ENCODE data around the gene SIGLEC12. TPM values are rescaled to one million over a fixed set of nuclear protein-coding genes. Genes with fewer than 3 reads are reported as not detected.
A peak's percentile ranks its signal among the peaks of the same experiment; 100 is the strongest.

Gene SIGLEC12
- total RNA-seq, 2 donors from 2014 or later, result 0.70 TPM; not detected in 1

DNA sequence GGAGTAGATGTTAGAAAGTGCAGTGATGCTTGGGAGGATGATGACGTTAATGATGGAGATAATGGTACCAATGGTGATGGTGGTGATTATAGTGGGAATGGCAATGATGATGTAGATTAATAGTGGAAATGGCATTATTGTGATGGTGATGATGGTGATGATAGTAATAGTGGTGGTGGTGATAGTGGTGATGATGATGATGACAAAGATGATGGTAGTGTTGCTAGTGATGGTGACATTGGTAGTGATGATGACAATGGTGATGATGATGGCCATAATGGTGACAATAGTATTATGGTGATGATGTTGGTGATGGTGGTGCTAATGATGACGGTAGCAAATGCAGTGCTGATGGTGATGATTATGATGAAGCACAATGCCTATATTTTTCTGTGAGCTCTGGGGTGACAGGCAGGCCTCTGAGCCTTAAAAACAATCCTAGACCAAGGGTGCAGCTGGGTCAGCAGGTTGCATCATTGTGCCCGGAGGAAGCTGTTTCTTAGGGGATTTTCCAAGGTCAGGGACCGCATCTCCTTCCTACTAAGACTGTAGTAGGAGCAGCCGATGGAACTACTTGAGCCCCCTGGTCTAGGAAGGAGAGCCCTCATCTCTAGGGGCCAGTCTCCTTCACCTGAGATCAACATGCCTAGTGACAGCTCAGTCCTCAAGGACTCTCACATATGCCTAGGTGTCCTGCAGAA, 15.5 kb downstream of the SIGLEC12 start:
- Mint-ChIP-seq H3K36me3 (no peaks in the 10 kb centered on the region), H3K9me3 (peaks cover 4% of the 10 kb centered on the region), H3K4me1 (ENCODE audit: low read depth in 2 of 2) (no peaks in the 10 kb centered on the region), H3K4me3 (no peak overlapping the region), H3K27ac (no peak overlapping the region), H3K27me3 (peaks cover 22 to 39% of the 10 kb centered on the region in 2 donors)
- ATAC-seq (no peak), DNase-seq (ENCODE audit: low spot score) (no peak)

DNA sequence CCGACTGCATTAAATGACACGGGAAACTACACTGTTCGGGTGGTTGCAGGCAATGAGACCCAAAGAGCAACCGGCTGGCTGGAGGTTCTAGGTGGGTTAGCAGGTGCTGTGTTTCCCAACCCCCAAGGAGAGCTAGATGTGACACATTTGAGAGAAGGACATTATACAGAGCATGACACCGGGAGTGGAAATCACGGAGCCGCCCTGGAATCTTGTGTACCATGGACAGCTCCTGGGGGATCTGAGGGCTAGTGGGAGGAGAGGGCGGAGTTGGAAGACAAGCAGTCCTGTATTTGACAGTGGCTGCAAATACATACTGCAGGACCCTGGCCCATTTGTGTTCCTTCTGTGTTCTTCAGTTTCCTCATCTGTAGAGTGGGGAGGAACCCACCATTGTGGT, 21.0 kb downstream of the SIGLEC12 start:
- peaks cover 0 to 4% of the 10 kb centered on the region in 2 donors for H3K4me1 Mint-ChIP-seq (ENCODE audit: low read depth in 2 of 2)
- DNase-seq (ENCODE audit: low spot score) (peak; percentile 35), ATAC-seq (no peak)
- no peaks in the 10 kb centered on the region for H3K9me3 Mint-ChIP-seq
- no peak overlapping the region for H3K27ac Mint-ChIP-seq
- peaks cover 41 to 50% of the 10 kb centered on the region in 2 donors for H3K27me3 Mint-ChIP-seq
- H3K4me3 Mint-ChIP-seq, result no peak overlapping the region
- H3K36me3 Mint-ChIP-seq, result no peaks in the 10 kb centered on the region

DNA sequence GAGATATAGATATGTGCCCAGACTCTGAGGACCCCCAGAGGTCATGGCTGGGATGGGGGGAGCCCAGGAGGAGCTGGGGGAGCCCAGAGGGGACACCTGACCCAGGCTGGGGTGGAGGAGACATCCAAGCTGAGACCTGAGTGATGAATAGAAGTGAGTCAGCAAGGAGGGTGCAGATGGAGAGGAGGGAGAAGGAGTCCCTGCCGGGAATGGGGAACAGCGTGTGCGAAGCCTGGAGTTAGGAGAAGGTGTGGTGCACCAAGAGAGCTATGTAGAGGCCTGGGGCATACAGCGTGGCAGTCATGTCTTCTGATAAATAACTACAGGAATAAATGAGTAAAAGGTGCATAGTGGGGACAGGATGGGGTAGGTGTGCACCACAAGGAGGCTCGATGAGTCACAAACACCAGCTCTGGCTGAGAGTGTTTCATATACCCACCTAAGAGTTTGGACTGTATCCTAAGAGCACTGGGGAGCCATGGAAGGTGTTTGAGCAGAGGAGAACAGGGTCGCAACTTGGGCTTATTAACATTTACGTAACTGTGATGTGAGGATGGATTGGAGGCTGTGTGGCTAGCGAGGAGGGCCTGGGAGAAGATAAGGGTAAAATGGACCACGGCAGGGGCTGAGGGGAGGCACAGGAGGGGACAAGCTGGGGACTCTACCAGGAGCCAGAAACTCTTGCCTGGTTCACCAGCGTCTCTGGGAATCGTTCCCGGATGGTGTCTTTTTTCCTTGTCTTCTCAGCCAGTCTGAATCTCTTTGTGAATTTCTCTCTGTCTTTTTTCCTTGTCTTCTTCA, 21.9 kb downstream of the SIGLEC12 start:
- H3K9me3 Mint-ChIP-seq, result no peaks in the 10 kb centered on the region
- peaks cover 0 to 4% of the 10 kb centered on the region in 2 donors for H3K4me1 Mint-ChIP-seq (ENCODE audit: low read depth in 2 of 2)
- H3K27ac Mint-ChIP-seq, result no peak overlapping the region
- H3K4me3 Mint-ChIP-seq, result no peak overlapping the region
- peaks cover 36 to 47% of the 10 kb centered on the region in 2 donors for H3K27me3 Mint-ChIP-seq
- DNase-seq (ENCODE audit: low spot score) (peak; percentile 50), ATAC-seq (no peak)
- H3K36me3 Mint-ChIP-seq, result no peaks in the 10 kb centered on the region

DNA sequence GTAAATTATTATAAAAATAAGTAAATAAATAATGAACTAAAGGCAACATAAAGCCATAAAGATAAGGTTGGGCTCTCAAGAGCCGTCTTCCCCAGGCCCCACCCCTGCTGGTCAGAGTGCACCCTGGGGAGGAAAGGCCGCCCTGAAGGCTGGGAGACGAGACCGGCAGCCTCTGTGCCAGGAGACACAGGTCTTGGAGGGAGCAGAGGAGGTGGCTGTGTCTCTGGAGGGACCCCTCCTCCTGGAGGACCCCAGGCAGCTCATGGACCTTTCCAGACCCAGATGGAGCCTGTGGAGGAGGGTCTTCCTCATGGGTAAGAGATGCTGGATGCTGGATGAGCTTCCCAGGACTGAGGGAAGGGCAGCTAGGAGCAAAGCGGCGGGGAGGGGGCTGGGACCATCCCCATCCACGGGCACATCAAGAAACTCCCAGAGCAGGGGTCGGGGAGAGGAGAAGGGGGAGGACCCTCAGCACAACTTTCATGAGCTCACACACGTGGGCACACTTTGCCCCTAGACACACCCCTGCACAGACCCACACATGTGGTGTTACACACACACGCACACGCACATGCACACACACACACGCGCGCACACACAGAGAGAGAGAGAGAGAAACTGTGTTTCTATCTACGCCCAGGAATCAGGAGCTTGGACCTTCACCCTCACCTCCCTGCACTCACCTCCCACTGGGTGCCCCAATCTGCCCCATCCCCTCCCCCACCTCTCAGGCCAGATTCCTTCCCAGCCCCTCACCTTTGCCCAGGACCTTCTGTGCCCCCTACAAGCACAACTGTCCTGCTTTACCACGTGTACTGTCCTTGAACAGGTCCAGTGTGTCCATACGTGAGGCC, 23.0 kb downstream of the SIGLEC12 start, which contains the start of gene CEACAM18:
TSS of gene CEACAM18 (plus strand) at position 159 of the 854 bp plus-strand sequence.
- no peak for ATAC-seq

DNA sequence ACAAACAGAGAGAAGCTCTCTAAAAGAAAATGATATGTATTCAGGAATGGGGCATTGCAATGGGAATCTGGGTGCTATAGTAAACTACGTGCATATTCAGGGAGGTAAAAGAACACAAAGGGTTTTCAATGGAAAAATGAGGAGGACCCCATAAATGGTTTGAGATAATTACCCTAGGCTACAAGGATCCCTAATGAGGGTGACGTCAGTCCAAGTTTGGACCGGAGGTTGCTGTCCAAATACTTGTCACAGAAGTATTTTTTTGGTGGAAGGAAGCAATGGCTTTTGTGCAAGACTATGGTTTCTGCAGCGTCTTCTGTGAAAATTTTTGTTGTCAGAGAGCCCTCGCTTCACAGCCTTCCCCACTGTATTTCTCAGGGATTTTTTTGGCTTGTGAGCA, 24.3 kb downstream of the SIGLEC12 start:
- Mint-ChIP-seq H3K4me1 (ENCODE audit: low read depth in 2 of 2) (peaks cover 4 to 7% of the 10 kb centered on the region in 2 donors), H3K4me3 (no peak overlapping the region), H3K36me3 (no peaks in the 10 kb centered on the region), H3K27me3 (peaks cover 42 to 49% of the 10 kb centered on the region in 2 donors), H3K9me3 (no peaks in the 10 kb centered on the region), H3K27ac (no peak overlapping the region)
- ATAC-seq, result no peak
- DNase-seq (ENCODE audit: low spot score), result peak; percentile 6

More for the DNA sequence above, 23.0 kb downstream of the SIGLEC12 start, which contains the start of gene CEACAM18:
- Mint-ChIP-seq H3K9me3 (no peaks in the 10 kb centered on the region), H3K4me1 (ENCODE audit: low read depth in 2 of 2) (peaks cover 0 to 4% of the 10 kb centered on the region in 2 donors), H3K27ac (no peak within 1 kb of the TSS), H3K4me3 (no peak within 1 kb of the TSS), H3K36me3 (no peaks in the 10 kb centered on the region), H3K27me3 (peaks cover 40 to 48% of the 10 kb centered on the region in 2 donors)
- peak; percentile 38 for DNase-seq (ENCODE audit: low spot score)

DNA sequence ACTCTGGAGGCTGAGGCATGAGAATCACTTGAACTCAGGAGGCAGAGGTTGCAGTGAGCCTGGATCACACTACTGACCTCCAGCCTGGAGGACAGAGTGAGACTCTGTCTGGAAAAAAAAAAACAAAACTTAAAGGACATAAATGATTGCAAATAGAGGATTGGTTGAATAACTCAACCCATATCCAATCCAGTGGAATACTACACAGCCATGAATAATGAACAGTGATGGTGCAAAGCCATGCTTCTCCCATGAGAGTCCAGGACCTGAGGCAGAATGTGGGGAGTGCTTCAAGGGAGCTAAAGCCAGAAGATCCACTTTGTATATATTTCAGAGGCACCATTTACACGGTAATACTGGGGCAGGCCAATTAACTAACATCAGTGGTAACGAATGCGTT, 25.4 kb downstream of the SIGLEC12 start:
- Mint-ChIP-seq H3K27ac (no peak overlapping the region), H3K4me3 (no peak overlapping the region), H3K27me3 (peaks cover 39 to 45% of the 10 kb centered on the region in 2 donors), H3K4me1 (ENCODE audit: low read depth in 2 of 2) (peaks cover 4 to 8% of the 10 kb centered on the region in 2 donors), H3K36me3 (no peaks in the 10 kb centered on the region), H3K9me3 (no peaks in the 10 kb centered on the region)
- DNase-seq (ENCODE audit: low spot score), result no peak
- no peak for ATAC-seq

DNA sequence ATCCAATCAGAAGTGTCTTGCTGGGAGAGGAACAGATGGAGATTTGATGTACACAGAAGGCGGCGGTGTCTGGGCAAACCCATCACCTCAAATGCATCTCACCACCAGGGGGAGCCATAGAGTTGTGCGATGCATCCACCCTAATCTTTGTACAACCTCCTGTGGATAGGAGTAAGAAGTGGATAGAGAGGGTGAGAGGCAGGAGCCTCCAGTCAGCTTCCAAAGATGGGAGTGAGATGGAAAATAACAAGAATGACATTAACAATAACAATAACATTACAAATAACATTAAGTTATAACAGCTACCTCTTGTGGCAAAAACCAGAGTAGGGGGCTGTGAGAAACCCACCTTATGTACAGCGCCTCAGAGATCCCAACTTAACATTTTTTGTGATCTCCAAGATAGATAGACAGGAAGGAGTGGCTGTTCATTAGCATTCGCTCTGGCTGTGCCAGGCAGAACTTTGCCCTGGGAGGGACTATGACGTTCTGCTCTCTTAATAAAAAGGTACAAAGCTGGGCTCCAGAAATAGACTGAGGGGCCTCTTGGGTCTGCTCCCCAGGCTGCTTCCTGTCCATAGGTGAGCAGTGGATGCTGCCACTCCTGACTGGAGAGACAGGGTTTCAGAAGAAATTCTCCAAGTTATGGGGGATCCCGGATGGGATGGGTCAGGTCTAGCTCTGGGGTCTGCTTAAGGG, 28.4 kb downstream of the SIGLEC12 start:
- Mint-ChIP-seq H3K36me3 (no peaks in the 10 kb centered on the region), H3K4me3 (no peak overlapping the region), H3K27me3 (peaks cover 31 to 32% of the 10 kb centered on the region in 2 donors), H3K9me3 (no peaks in the 10 kb centered on the region), H3K27ac (no peak overlapping the region), H3K4me1 (ENCODE audit: low read depth in 2 of 2) (peaks cover 0 to 8% of the 10 kb centered on the region in 2 donors)
- DNase-seq (ENCODE audit: low spot score) (peak; percentile 85), ATAC-seq (peak; percentile 70 to 73)

DNA sequence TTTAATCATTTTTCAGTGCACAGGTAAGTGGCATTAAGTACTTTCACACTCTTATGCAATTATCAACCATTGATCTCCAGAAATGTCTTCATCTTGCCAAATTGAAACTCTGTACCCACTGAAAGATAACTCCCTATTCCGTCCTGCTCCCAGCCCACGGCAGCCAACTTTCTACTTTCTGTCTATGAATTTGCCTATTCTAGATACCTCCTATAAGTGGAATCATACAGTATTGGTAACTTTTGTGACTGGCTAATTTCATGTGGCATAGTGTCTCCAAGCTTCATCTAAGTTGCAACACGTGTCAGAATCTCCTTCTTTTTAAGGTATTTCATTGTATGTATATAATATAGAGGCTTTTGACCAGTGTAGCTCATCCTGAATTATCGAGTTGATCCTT, 29.0 kb downstream of the SIGLEC12 start:
- H3K4me3 Mint-ChIP-seq, result no peak overlapping the region
- no peaks in the 10 kb centered on the region for H3K9me3 Mint-ChIP-seq
- H3K4me1 Mint-ChIP-seq (ENCODE audit: low read depth in 2 of 2), result peaks cover 0 to 8% of the 10 kb centered on the region in 2 donors
- peaks cover 28 to 33% of the 10 kb centered on the region in 2 donors for H3K27me3 Mint-ChIP-seq
- H3K36me3 Mint-ChIP-seq, result no peaks in the 10 kb centered on the region
- H3K27ac Mint-ChIP-seq, result no peak overlapping the region
- ATAC-seq, result no peak
- no peak for DNase-seq (ENCODE audit: low spot score)

DNA sequence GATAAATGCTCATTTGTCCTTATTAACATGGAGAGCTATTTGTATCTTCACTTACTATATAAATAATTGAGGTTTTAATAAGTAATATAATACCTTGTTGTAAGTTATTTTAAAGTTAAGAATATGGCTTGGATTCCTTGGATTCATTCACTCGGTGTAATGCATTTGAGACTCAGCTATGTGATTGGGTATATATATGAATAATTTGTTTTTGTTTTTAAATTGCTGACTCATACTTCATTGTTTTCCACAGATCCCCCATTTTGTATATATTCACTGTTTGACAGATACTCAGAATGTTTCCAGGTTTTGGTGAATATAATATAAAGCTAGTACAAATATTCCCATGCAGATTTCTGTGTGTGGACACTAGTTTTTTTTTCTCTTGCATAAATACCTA, 30.1 kb downstream of the SIGLEC12 start:
- DNase-seq (ENCODE audit: low spot score) (no peak), ATAC-seq (no peak)
- H3K27ac Mint-ChIP-seq, result no peak overlapping the region

DNA sequence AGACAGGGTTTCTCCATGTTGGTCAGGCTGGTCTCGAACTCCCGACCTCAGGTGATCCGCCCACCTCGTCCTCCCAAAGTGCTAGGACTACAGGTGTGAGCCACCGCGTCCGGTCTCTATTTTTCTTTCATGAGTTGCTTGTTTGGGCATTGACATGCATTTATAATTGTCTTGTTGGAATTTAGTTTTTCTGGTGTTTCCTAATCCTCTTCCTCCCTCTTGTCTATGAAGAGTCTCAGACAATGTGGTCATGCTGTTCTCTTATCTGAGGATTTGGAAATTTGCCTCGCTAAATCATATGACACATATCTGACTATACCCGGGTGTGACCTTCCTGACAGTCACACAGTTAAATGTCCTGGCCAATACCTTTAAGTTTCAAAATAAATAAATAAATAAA, 30.6 kb downstream of the SIGLEC12 start:
- H3K4me3 Mint-ChIP-seq, result no peak overlapping the region
- peaks cover 30 to 43% of the 10 kb centered on the region in 2 donors for H3K27me3 Mint-ChIP-seq
- ATAC-seq, result no peak

More for the DNA sequence above, 30.1 kb downstream of the SIGLEC12 start:
- H3K9me3 Mint-ChIP-seq, result no peaks in the 10 kb centered on the region
- peaks cover 24 to 37% of the 10 kb centered on the region in 2 donors for H3K27me3 Mint-ChIP-seq
- H3K4me3 Mint-ChIP-seq, result no peak overlapping the region
- H3K36me3 Mint-ChIP-seq, result no peaks in the 10 kb centered on the region
- peaks cover 0 to 8% of the 10 kb centered on the region in 2 donors for H3K4me1 Mint-ChIP-seq (ENCODE audit: low read depth in 2 of 2)

DNA sequence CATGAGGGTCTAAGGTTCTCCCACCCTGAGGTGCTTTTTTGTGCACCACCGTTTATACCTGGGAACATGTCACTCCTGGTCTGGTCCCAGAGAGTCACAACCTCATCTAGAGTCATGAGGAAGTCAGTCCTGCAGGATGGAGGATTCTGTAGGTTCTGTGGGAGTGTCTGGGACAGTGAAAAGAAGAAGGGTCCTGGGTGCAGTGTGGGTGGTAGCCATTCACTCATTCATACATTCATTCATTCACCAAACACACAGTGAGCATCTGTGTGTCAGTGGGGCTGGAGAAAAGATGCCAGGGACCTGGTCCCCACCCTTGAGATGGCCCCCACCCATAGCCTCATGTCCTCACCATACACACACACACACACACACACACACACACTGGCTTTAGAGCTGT, 32.0 kb downstream of the SIGLEC12 start:
- Mint-ChIP-seq H3K4me1 (ENCODE audit: low read depth in 2 of 2) (peaks cover 0 to 11% of the 10 kb centered on the region in 2 donors), H3K4me3 (no peak overlapping the region), H3K27me3 (peaks cover 39 to 47% of the 10 kb centered on the region in 2 donors), H3K9me3 (no peaks in the 10 kb centered on the region), H3K27ac (no peak overlapping the region), H3K36me3 (no peaks in the 10 kb centered on the region)
- DNase-seq (ENCODE audit: low spot score) (peak; percentile 29), ATAC-seq (peak in 1 of 2 donors; percentile 24)

More for the DNA sequence above, 30.6 kb downstream of the SIGLEC12 start:
- no peak for DNase-seq (ENCODE audit: low spot score)
- Mint-ChIP-seq H3K4me1 (ENCODE audit: low read depth in 2 of 2) (peaks cover 0 to 8% of the 10 kb centered on the region in 2 donors), H3K36me3 (no peaks in the 10 kb centered on the region), H3K27ac (no peak overlapping the region), H3K9me3 (no peaks in the 10 kb centered on the region)

DNA sequence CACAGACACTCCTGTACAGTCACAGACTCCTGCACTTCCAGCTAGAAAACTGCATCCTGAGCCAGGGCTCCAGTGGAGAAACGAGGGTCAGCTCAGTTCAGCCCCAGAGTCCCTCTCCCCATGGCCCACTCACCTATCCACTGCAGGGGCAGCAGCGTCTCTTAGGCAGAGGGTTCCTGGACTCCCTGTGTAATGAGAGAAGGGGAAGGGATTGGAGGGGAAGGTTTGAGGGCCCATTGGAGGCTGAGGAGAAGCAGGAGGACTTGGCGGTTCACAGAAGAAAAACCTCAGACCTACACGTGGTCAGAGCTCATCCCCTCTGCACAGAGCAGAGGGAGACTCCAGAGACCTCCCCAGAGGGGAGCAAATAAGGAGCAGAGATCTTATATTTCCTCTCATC, 32.4 kb downstream of the SIGLEC12 start:
- H3K4me3 Mint-ChIP-seq, result no peak overlapping the region

DNA sequence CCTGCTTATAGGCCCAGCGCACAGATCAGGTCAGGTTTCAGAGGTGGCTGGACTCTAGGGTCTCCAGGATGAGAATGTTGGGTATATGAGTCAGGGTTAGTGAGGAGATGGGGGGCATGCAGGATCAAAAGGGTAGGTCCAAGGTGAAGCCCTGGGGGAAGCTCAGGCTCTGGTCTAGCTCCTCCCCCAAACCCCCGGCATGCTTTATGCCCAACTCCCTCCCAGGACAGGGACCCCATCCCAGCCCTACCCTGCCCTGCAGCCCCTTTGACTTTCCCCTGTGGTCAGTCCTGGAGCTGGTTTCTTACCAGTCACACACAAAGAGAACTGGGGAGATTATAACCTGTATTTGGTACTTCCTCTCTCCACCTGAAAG, 33.1 kb downstream of the SIGLEC12 start:
- Mint-ChIP-seq H3K36me3 (no peaks in the 10 kb centered on the region), H3K9me3 (no peaks in the 10 kb centered on the region), H3K27me3 (peaks cover 42 to 43% of the 10 kb centered on the region in 2 donors), H3K27ac (no peak overlapping the region), H3K4me3 (no peak overlapping the region), H3K4me1 (ENCODE audit: low read depth in 2 of 2) (peaks cover 4 to 17% of the 10 kb centered on the region in 2 donors)
- ATAC-seq (no peak), DNase-seq (ENCODE audit: low spot score) (no peak)

More for the DNA sequence above, 32.4 kb downstream of the SIGLEC12 start:
- ATAC-seq, result peak; percentile 11 to 38
- Mint-ChIP-seq H3K27ac (no peak overlapping the region), H3K27me3 (peaks cover 39 to 45% of the 10 kb centered on the region in 2 donors), H3K36me3 (no peaks in the 10 kb centered on the region), H3K4me1 (ENCODE audit: low read depth in 2 of 2) (peaks cover 3 to 14% of the 10 kb centered on the region in 2 donors), H3K9me3 (no peaks in the 10 kb centered on the region)
- peak; percentile 54 for DNase-seq (ENCODE audit: low spot score)
